Fibroblast of skin of left biceps (primary cell): Measurements from ENCODE around the gene IER5.
"Not testable (repeated sequence)": the region's sequence is repeated elsewhere in the genome, so short reads cannot be mapped to it uniquely, and the experiment has no call there.

ENCODE experiments used
- DNase-seq, 2 experiments: peaks; one replicate each; pipeline ENCODE4 v3.0.0-alpha.2; 2013; ENCODE audit warnings: low read depth in 2 of 2

The IER5 gene

GRCh38 chr1:181115971-181116370, 27.5 kb downstream of the IER5 start:
- DNase-seq, result not testable (repeated sequence)

GRCh38 chr1:181116819-181117390, 28.4 kb downstream of the IER5 start:
- no peak for DNase-seq

- DNase-seq, result no peak
Measured at GRCh38 chr1:181117648-181118449, 29.3 kb downstream of the IER5 start.

- DNase-seq, result no peak
Measured at GRCh38 chr1:181119093-181119989, 30.8 kb downstream of the IER5 start.

GRCh38 chr1:181120924-181121323, 32.4 kb downstream of the IER5 start:
- DNase-seq, result no peak

- DNase-seq, result no peak
Measured at GRCh38 chr1:181121498-181121897, 33.0 kb downstream of the IER5 start.

GRCh38 chr1:181122222-181122621, 33.7 kb downstream of the IER5 start:
- DNase-seq, result no peak

- DNase-seq, result no peak
Measured at GRCh38 chr1:181123173-181123572, 34.7 kb downstream of the IER5 start.

GRCh38 chr1:181124291-181124751, 35.8 kb downstream of the IER5 start:
- DNase-seq, result no peak

- DNase-seq, result no peak
Measured at GRCh38 chr1:181126289-181126688, 37.8 kb downstream of the IER5 start.

- no peak for DNase-seq
Measured at GRCh38 chr1:181126871-181127587, 38.5 kb downstream of the IER5 start.

- no peak for DNase-seq
Measured at GRCh38 chr1:181127898-181128453, 39.5 kb downstream of the IER5 start.

GRCh38 chr1:181128592-181129497, 40.3 kb downstream of the IER5 start:
- DNase-seq, result no peak

GRCh38 chr1:181129771-181130606, 41.5 kb downstream of the IER5 start:
- no peak for DNase-seq

GRCh38 chr1:181131255-181131941, 42.9 kb downstream of the IER5 start:
- no peak for DNase-seq

- DNase-seq, result no peak
Measured at GRCh38 chr1:181133441-181133951, 45.0 kb downstream of the IER5 start.

GRCh38 chr1:181133969-181134418, 45.5 kb downstream of the IER5 start:
- no peak for DNase-seq
